Measurements from ENCODE around the gene ESR1.

Gene ESR1

DNA sequence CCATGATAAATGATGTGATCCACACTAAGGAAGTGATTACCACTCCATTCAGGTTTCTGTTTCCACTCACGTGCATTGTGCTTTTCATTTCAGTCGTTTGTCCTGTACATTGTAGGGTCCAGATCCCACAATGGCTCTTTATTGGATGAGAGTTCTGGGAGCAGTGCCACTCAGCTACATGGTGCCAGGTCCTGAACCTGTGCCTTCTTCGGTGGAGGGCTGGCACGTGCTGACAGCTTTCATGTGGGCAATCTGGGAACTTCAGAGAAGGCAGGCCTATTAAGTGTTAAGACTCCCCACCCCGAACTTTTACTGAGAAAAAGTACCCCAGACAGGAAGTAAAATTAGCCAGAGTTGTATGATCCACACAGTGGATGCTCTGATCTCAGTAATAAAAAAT is 255.0 kb downstream of the ESR1 start:
- Histone ChIP-seq H3K9me3 (no peaks in the 10 kb centered on the region), H3K27me3 (no peaks in the 10 kb centered on the region), H3K4me1 (peaks cover 0 to 30% (median 13%) of the 10 kb centered on the region in 4 donors), H3K4me3 (no peak overlapping the region), H3K36me3 (no peaks in the 10 kb centered on the region), H3K27ac (peak overlapping the region; percentile 57 to 59)
- intact Hi-C loops (cut with DNase I; ENCODE audit: low total_unique reads) = no loop called here
- TF ChIP-seq, protein P1, sequence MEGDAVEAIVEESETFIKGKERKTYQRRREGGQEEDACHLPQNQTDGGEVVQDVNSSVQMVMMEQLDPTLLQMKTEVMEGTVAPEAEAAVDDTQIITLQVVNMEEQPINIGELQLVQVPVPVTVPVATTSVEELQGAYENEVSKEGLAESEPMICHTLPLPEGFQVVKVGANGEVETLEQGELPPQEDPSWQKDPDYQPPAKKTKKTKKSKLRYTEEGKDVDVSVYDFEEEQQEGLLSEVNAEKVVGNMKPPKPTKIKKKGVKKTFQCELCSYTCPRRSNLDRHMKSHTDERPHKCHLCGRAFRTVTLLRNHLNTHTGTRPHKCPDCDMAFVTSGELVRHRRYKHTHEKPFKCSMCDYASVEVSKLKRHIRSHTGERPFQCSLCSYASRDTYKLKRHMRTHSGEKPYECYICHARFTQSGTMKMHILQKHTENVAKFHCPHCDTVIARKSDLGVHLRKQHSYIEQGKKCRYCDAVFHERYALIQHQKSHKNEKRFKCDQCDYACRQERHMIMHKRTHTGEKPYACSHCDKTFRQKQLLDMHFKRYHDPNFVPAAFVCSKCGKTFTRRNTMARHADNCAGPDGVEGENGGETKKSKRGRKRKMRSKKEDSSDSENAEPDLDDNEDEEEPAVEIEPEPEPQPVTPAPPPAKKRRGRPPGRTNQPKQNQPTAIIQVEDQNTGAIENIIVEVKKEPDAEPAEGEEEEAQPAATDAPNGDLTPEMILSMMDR (IDR thresholded peaks at IDR 0.05) = no peak
- DNase-seq = no peak

DNA sequence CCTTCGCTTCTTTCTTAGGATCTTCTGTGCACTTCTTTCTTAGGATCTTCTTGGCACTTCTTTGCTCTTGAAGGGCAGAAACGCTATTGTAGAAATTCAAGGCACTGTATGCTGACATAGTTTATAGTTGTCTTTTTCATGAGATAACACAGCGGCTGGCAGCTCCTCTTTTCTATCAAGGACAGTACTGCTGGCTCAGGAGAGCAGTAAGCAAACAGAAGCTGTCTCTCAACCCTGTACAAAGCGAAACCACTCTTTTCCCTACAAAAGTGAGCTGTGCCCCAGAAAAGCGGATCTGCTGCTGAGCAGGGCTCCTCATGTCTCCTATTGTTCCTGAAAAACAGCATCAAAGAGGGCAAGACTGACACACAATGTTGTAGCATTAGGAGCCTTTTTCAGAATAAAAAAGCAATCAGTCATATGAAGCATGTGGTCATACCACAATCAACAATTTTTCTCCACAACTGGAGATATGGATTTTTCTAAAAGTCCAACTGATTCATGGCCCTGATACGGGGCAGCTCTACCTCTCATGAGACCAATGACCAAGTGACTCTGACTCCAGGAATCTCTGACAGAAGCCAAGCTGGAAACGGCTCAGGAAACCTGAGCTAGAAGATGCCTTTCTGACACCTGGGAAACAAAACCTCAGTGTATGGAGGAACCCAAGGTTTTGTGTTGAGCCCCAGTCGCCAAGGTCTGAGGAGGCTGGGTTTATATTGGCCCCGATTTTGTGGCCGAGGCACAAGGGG is 255.9 kb downstream of the ESR1 start:
- DNase-seq = no peak
- Histone ChIP-seq H3K9me3 (no peaks in the 10 kb centered on the region), H3K4me3 (no peak overlapping the region), H3K36me3 (no peaks in the 10 kb centered on the region), H3K27me3 (no peaks in the 10 kb centered on the region), H3K27ac (peak overlapping the region; percentile 57 to 59), H3K4me1 (peaks cover 0 to 30% (median 13%) of the 10 kb centered on the region in 4 donors)
- intact Hi-C loops (cut with DNase I; ENCODE audit: low total_unique reads) = no loop called here
- TF ChIP-seq, protein P1 (IDR thresholded peaks at IDR 0.05) = no peak

DNA sequence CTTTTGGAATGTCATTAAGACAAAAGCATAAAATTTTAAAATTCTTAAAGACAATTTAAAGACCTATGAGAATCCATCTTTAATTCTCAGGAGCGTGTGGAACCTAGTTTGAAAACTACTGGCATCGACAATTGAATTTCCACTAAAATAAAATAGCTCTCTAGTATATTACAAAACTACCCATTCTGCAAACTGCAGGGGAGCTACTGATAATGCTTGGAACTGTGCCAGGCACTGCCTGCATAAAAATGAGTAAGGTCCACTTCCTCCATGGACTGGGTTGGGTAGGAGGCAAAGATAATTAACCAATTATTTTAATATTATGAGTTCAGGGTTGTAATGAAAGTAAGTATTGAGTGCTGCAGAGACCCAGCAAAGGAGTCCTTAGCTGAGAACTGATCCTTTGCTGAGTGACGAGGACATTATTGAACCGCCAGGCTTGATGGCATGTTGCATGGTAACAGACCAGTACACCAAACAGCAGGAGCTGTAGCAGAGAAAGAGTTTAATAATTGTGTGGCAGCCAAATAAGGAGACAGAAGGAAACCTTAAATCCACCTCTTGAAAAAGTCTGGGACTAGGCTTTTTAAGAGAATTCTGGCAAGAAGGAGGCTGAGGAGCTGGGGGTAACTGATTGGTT is 261.3 kb downstream of the ESR1 start:
- DNase-seq = no peak
- TF ChIP-seq, protein P1 (IDR thresholded peaks at IDR 0.05) = no peak
- H3K36me3 ChIP-seq = no peaks in the 10 kb centered on the region

DNA sequence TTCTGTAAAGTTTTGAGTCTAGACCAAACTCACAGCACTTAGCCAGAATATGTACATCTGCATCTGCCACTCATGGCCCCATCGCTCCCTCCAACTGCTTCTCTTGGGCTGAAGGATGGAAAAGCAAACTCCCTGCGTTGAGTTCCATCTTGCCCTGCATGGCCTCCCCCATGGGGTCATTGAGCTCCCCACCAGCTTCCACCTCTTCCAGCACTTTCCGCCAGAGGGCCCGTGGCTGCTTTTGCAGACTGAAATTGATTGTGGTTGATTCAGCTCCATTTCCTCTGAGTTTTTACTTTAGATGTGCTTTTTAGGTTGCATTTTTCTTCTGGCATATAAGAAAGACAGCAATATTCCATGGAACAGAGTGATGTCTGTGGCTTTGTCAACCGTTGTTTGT is 263.1 kb downstream of the ESR1 start:
- TF ChIP-seq, protein P1 (IDR thresholded peaks at IDR 0.05) = no peak
- Histone ChIP-seq H3K36me3 (peaks cover 0 to 1% (median 0%) of the 10 kb centered on the region in 3 donors), H3K27me3 (no peaks in the 10 kb centered on the region), H3K4me3 (no peak overlapping the region), H3K4me1 (peaks cover 0 to 22% (median 17%) of the 10 kb centered on the region in 4 donors), H3K9me3 (no peaks in the 10 kb centered on the region), H3K27ac (no peak overlapping the region)
- intact Hi-C loops (cut with DNase I; ENCODE audit: low total_unique reads) = no loop called here
- no peak for DNase-seq

More for the DNA sequence above, 261.3 kb downstream of the ESR1 start:
- no peak overlapping the region for H3K27ac ChIP-seq
- H3K27me3 ChIP-seq = no peaks in the 10 kb centered on the region
- intact Hi-C loops (cut with DNase I; ENCODE audit: low total_unique reads) = no loop called here
- no peak overlapping the region for H3K4me3 ChIP-seq
- H3K4me1 ChIP-seq = peaks cover 0 to 21% (median 16%) of the 10 kb centered on the region in 4 donors
- H3K9me3 ChIP-seq = no peaks in the 10 kb centered on the region

DNA sequence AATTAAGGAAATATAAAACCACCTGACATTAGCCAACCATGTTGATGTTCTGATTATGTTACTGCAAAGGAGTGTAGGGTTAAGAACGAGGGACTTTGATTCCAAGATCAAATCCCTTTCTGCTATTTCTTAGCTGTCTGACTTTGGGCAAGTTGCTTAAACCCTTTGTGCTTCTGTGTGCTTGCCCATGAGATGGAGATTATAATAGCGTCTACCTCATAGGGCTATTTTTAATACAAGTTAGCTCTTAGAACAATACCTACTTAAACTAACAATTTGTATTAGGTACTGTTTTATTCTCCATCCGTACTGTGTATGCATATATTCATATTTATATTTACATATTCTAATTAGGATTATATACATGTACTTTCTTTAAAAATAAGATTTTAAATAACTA is 263.8 kb downstream of the ESR1 start:
- DNase-seq = no peak
- Histone ChIP-seq H3K36me3 (peaks cover 0 to 9% (median 0%) of the 10 kb centered on the region in 3 donors), H3K9me3 (peaks cover 0 to 5% (median 5%) of the 10 kb centered on the region in 3 donors), H3K27me3 (no peaks in the 10 kb centered on the region), H3K27ac (no peak overlapping the region), H3K4me1 (peaks cover 0 to 22% (median 17%) of the 10 kb centered on the region in 4 donors), H3K4me3 (no peak overlapping the region)
- TF ChIP-seq, protein P1 (IDR thresholded peaks at IDR 0.05) = no peak
- intact Hi-C loops (cut with DNase I; ENCODE audit: low total_unique reads) = no loop called here
